Measurements from ENCODE around the gene DNAH17. TPM values are rescaled to one million over a fixed set of nuclear protein-coding genes. Genes with fewer than 3 reads are reported as not detected.

Gene DNAH17
- total and polyA plus RNA-seq, 2 donors (not counting 1 experiment from before 2014, with no cell fraction given), result 0.01 to 0.12 TPM

DNA sequence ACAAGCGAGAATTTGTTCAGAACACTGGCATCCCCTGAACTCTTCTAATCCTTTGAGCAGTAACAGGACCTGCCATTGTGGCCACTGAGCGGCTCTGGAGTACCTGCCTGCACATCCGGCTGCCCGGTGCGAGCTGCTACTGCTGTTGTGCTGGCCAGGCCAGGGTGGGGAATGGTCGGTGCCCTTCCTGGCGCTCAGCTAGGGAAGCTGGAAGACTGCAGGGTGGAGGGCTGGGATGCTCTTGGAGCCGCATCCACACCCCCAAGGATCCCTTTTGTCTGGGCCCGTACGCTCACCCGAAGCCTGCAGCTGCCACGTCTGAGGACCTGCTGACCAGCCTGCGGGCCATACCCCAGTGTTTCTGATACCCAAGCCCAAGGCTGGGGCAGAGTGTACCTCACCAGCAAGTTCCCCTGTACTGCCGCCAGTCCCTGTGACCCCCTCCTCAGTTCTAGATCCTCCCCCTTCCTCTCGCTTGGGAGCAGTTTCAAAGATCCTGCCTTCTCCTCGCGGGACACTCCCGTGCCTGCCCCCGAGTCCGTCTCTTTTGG, 149.1 kb downstream of the DNAH17 start:
- no peaks in the 10 kb centered on the region for H3K27me3 Mint-ChIP-seq
- intact Hi-C loops (cut with micrococcal nuclease), result loop anchor here (10.0 kb wide), 1 partner anchor 313 kb away; no protein-coding TSS in a partner anchor
- no peak overlapping the region for H3K4me3 Mint-ChIP-seq
- H3K79me2 ChIP-seq (ENCODE audit: control insufficient read depth, insufficient read depth, low read length), result peaks cover 2% of the 10 kb centered on the region
- H2AFZ ChIP-seq (ENCODE audit: insufficient read depth, low read depth, low read length, poor library complexity, severe bottlenecking), result no peak overlapping the region
- WGBS (ENCODE audit: insufficient coverage), result 95% methylated on average over 20 of the region's 20 CpGs
- no peak overlapping the region for H3K9ac ChIP-seq (ENCODE audit: low read length)
- ChIA-PET CTCF (no interaction called here), POLR2A (no interaction called here)
- no peaks in the 10 kb centered on the region for H3K27me3 ChIP-seq (replicated peaks in 1 of 4; ENCODE audit: control extremely low read depth in 1 of 4, control insufficient read depth in 3 of 4, insufficient read depth in 4 of 4, low read length in 3 of 4)
- no peak overlapping the region for H3K27ac ChIP-seq (ENCODE audit: low read length in 2 of 2)
- TF ChIP-seq EZH2 (IDR thresholded peaks at IDR 0.05; ENCODE audit: borderline replicate concordance, insufficient read depth, low read depth, low read length, poor library complexity, severe bottlenecking), result no peak
- TF ChIP-seq, protein P1, sequence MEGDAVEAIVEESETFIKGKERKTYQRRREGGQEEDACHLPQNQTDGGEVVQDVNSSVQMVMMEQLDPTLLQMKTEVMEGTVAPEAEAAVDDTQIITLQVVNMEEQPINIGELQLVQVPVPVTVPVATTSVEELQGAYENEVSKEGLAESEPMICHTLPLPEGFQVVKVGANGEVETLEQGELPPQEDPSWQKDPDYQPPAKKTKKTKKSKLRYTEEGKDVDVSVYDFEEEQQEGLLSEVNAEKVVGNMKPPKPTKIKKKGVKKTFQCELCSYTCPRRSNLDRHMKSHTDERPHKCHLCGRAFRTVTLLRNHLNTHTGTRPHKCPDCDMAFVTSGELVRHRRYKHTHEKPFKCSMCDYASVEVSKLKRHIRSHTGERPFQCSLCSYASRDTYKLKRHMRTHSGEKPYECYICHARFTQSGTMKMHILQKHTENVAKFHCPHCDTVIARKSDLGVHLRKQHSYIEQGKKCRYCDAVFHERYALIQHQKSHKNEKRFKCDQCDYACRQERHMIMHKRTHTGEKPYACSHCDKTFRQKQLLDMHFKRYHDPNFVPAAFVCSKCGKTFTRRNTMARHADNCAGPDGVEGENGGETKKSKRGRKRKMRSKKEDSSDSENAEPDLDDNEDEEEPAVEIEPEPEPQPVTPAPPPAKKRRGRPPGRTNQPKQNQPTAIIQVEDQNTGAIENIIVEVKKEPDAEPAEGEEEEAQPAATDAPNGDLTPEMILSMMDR (IDR thresholded peaks at IDR 0.05), result no peak
- H3K9me3 Mint-ChIP-seq (ENCODE audit: insufficient read depth), result no peaks in the 10 kb centered on the region
- no peak overlapping the region for H3K4me2 ChIP-seq (replicated peaks; ENCODE audit: low read depth, low read length, poor library complexity, severe bottlenecking)
- no peaks in the 10 kb centered on the region for H3K4me1 ChIP-seq (ENCODE audit: control insufficient read depth in 2 of 2, insufficient read depth in 2 of 2, low read length in 2 of 2)
- peaks cover 10% of the 10 kb centered on the region for H4K20me1 ChIP-seq (ENCODE audit: control insufficient read depth, insufficient read depth, low read length, poor library complexity, severe bottlenecking)
- no peak overlapping the region for H3K4me3 ChIP-seq (ENCODE audit: control extremely low read depth in 1 of 5, extremely low read depth in 1 of 5, insufficient read depth in 1 of 5, low read depth in 2 of 5, low read length in 4 of 5)
- H3K27ac Mint-ChIP-seq, result no peak overlapping the region
- DNase-seq (no peak), ATAC-seq (ENCODE audit: low read depth) (no peak)
- no peaks in the 10 kb centered on the region for H3K9me3 ChIP-seq (ENCODE audit: control extremely low read depth in 1 of 3, control insufficient read depth in 2 of 3, insufficient read depth in 1 of 3, low read length in 2 of 3)
- peaks cover 0 to 42% of the 10 kb centered on the region in 2 experiments for H3K36me3 ChIP-seq (replicated peaks in 1 of 2; ENCODE audit: control extremely low read depth in 1 of 2, control insufficient read depth in 1 of 2, extremely low read depth in 1 of 2, insufficient read depth in 2 of 2, low read length in 1 of 2)
- H3K4me1 Mint-ChIP-seq, result no peaks in the 10 kb centered on the region

DNA sequence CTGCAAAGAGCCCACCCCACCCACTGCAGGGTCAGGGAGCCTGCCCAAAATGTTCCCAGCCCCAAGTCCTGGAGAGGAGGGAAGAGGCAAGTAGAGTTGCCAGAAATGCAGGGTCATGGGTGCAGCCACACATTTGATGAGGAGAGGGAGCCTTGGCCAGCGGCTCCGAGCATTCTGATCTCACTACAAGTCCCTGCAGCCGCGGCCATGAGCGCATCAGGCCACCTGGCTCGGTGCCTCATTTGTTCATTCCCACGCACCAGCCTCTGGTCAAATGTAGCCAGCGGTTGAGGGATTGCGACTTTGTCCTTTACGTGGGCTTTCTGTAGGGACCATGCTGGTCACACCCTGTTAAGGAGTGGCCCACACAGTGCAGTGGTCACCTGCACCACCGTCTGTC, 150.1 kb downstream of the DNAH17 start:
- peaks cover 6% of the 10 kb centered on the region for H3K79me2 ChIP-seq (ENCODE audit: control insufficient read depth, insufficient read depth, low read length)
- peaks cover 0 to 47% of the 10 kb centered on the region in 2 experiments for H3K36me3 ChIP-seq (replicated peaks in 1 of 2; ENCODE audit: control extremely low read depth in 1 of 2, control insufficient read depth in 1 of 2, extremely low read depth in 1 of 2, insufficient read depth in 2 of 2, low read length in 1 of 2)
- H3K27ac ChIP-seq (ENCODE audit: low read length in 2 of 2), result no peak overlapping the region
- no peak overlapping the region for H3K9ac ChIP-seq (ENCODE audit: low read length)
- ChIA-PET CTCF (interaction anchor here (1.3 kb wide), 1 partner anchor 18 kb away, joined by 3 read pairs; no protein-coding TSS in a partner anchor), POLR2A (no interaction called here)
- no peaks in the 10 kb centered on the region for H3K9me3 ChIP-seq (ENCODE audit: control extremely low read depth in 1 of 3, control insufficient read depth in 2 of 3, insufficient read depth in 1 of 3, low read length in 2 of 3)
- peaks cover 19% of the 10 kb centered on the region for H4K20me1 ChIP-seq (ENCODE audit: control insufficient read depth, insufficient read depth, low read length, poor library complexity, severe bottlenecking)
- H3K4me3 ChIP-seq (ENCODE audit: control extremely low read depth in 1 of 5, extremely low read depth in 1 of 5, insufficient read depth in 1 of 5, low read depth in 2 of 5, low read length in 4 of 5), result no peak overlapping the region
- intact Hi-C loops (cut with micrococcal nuclease), result loop anchor here (10.0 kb wide), 1 partner anchor 312 kb away; no protein-coding TSS in a partner anchor
- no peak overlapping the region for H2AFZ ChIP-seq (ENCODE audit: insufficient read depth, low read depth, low read length, poor library complexity, severe bottlenecking)
- ATAC-seq (ENCODE audit: low read depth) (no peak), DNase-seq (no peak)
- TF ChIP-seq EZH2 (IDR thresholded peaks at IDR 0.05; ENCODE audit: borderline replicate concordance, insufficient read depth, low read depth, low read length, poor library complexity, severe bottlenecking), result no peak
- TF ChIP-seq, protein P1 (IDR thresholded peaks at IDR 0.05), result no peak
- no peaks in the 10 kb centered on the region for H3K9me3 Mint-ChIP-seq (ENCODE audit: insufficient read depth)
- peaks cover under 1% of the 10 kb centered on the region for H3K4me1 Mint-ChIP-seq
- H3K4me3 Mint-ChIP-seq, result no peak overlapping the region
- H3K27ac Mint-ChIP-seq, result no peak overlapping the region
- WGBS (ENCODE audit: insufficient coverage), result 95% methylated on average over 11 of the region's 11 CpGs
- no peaks in the 10 kb centered on the region for H3K27me3 Mint-ChIP-seq
- H3K4me1 ChIP-seq (ENCODE audit: control insufficient read depth in 2 of 2, insufficient read depth in 2 of 2, low read length in 2 of 2), result no peaks in the 10 kb centered on the region
- H3K4me2 ChIP-seq (replicated peaks; ENCODE audit: low read depth, low read length, poor library complexity, severe bottlenecking), result no peak overlapping the region
- no peaks in the 10 kb centered on the region for H3K27me3 ChIP-seq (replicated peaks in 1 of 4; ENCODE audit: control extremely low read depth in 1 of 4, control insufficient read depth in 3 of 4, insufficient read depth in 4 of 4, low read length in 3 of 4)
